IPS-NIHi7 (cell line): ENCODE results near the gene SZRD1.

Experiments used
- DNase-seq: peaks from one replicate; pipeline ENCODE4 v3.0.0; 2012; ENCODE audit warnings: mixed read lengths; ENCODE audit errors: extremely low spot score

SZRD1 gene

DNA sequence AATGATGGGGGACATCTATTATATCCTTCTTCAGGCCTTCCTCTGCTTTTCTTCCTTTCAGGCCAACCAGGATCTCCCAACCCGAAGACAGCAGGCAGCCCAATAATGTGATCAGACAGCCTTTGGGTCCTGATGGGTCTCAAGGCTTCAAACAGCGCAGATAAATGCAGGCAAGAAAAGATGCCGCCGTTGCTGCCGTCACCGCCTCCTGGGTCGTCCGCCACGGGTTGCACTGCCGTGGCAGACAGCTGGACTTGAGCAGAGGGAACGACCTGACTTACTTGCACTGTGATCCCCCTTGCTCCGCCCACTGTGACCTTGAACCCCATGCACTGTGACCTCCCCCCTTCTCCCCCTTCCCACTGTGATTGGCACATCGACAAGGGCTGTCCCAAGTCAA lies 27.9 kb downstream of the SZRD1 start:
- DNase-seq: no peak

DNA sequence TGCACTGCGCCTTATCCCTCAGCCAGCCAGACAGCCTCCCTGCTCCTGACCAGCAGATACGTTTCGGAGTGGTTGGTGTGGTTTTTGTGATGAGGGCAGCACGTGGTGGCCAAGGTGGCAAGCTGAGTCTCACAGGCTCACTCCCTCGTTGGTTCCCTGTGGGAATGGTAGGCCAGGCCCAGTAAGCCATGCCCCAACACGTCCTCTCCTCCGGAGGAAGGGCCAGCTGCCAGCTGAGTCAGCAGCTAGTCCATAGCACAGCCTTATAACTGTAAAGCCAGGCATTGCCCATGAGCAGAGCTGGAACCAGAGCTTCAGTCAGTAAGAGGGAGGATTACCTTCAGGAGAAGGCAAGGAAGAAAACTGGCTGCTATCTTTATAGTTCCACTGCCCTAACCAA lies 29.5 kb downstream of the SZRD1 start:
- DNase-seq: no peak

DNA sequence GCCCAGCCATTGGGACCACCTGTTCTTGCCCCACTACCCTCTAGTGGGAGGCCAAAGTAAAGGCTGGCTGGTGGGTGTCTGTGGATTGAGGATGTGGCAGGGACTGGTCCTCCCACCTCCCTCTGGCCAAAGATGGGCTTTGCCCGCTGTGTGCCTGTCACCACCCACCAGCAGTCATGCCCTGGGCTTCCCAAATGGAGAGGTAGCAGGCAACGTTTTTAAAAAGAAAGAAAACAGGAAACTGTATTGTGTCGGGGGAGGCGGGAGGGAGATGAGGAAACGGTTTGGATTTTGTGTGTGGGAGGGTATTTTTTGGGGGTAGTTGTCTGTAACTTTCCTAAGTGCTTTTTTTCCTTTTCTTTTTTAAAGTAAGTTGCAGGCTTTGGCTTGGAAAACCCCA lies 30.1 kb downstream of the SZRD1 start:
- no peak for DNase-seq

DNA sequence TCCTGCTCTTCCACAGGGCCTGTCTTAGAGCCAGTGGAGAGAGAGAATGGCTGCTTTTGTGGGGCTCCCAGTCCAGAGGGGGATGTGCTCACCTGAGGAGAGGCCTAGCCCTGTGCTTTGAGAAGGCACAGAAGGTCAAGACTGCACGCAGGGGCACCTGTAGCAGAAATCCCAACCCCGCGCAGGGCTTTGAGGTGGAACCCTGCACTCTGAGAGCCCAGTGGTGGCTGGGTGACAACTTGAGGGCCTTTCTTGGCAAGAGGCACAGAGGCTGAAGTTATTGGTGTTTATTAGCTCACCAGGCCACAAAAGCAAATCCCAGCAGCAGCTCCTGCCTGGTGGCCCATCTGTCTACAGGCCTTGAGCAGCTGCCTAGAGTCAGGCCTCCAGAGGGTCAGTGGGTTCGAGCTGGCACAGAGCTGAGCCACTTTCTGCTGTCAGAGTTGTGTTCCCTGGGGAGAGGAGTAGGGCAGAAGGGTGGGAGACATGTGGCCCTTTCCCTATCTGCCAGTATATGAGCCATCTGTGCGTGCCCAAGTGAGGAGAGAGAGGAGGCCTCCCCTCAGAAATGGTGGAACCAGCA lies 31.4 kb downstream of the SZRD1 start:
- DNase-seq: no peak

DNA sequence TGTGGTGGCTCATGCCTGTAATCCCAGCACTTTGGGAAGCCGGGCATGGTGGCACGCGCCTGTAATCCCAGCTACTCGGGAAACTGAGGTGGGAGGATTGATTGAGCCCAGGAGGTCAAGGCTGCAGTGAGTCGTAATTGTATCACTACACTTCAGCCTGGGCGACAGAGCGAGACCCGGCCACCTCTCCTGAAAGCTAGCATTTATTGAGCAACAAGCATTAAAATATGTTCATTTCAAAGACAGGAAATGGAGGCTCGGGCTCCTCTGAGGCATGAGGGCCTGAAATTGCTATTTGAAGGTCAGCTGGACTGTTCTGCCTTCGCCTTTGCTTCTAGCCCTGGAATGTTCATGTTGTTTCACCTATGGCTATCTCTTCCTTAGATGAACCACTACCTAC lies 35.7 kb downstream of the SZRD1 start:
- DNase-seq: no peak

DNA sequence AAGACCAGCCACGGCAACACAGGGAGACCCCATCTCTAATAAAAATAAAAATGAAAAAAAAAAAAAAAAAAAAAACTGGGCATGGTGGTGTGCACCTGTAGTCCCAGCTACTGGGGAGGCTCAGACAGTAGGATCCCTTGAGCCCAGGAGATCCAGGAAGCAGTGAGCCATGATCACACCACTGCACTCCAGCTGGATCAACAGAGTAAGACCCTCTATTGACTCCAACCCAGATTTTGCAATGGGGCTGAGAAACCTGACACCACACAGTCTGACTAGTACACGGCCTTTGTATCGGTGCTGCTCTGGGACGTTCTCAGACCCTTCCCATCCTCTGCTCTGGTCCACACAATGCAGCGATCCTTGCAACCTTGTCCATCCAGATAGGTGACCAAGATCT lies 38.4 kb downstream of the SZRD1 start:
- no peak for DNase-seq

DNA sequence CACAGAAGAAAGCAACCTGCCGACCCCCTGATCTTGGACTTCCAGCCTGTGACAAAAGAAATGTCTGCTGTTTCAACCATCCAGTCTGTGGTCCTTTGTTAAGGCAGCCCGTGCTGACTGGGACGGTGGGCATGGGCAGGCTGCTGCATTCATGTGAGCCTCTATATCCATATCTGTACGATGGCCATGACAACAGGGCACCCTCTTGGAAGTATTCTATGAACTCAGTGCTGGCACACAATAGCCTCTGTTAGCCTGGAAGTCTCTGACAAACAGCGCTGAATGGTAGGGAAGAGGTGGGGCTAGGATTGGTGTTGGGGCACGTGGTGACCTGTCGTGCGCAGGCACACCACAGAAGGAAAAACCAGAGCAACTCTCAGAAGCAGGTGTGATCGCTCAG lies 39.8 kb downstream of the SZRD1 start:
- DNase-seq: no peak

DNA sequence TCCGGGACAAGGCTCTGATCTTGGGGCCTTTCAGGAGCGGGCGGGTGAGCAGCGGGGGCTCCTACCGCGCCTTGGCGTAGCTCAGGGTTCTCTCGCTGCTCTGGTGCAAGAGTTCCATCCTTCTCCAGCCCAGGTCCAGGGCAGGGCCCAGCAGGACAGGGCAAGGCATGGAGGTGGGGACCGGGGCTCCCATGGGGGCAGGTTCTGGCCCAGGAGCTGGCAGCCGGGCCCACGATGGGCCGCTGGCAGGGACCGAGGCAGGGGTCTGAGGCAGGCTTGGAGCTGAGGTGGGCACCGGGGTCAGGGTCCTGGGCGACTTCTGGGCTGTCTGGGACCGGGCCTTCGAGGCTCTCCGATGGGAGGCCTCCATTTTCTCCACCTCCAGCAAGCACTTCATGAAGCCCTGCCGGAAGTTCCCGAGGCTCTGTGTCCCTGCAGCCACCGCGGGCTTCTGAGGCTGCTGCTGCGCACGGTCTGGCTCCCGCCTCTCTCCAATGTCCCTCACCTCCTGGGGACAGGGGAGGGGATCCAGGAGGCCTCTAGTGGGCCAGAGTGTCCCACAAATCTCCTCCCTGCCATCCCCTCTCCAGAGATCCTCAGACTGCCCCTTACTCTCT lies 42.6 kb downstream of the SZRD1 start:
- DNase-seq: no peak

DNA sequence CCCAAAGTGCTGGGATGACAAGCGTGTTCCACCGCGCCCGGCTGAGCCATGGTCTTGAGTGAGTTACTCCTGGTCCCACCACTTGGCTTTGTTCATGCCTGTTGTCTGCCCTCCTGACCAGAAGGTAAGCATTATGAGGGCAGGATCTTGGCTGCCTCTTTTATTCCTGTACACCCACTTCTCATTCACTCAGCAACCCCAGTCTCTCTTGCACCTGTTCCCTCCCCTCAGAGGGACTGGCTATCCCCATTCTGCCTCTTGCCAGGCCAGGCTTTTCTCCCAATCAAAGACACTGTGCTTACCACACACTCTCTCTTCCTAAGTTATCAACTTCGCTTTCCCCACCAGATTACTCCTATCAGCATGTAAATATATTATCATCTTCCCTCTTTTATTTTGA lies 43.8 kb downstream of the SZRD1 start:
- DNase-seq: no peak

DNA sequence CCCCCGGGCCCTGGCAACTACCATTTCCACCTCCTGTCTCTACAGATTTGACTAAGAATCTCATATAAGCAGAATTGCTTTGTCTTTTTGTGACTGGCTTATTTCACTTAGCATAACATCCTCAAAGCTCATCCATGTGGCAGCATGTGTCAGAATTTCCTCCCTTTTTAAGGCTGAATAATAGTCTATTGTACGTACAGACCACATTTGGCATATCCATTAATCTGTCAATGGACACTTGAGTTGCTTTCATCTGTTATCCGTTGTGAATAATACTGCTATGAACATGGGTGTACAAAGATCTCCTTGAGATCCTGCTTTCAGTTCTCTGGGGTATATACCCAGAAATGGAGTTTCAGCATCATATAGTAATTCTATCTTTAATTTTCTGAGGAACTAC lies 46.1 kb downstream of the SZRD1 start:
- DNase-seq: no peak

DNA sequence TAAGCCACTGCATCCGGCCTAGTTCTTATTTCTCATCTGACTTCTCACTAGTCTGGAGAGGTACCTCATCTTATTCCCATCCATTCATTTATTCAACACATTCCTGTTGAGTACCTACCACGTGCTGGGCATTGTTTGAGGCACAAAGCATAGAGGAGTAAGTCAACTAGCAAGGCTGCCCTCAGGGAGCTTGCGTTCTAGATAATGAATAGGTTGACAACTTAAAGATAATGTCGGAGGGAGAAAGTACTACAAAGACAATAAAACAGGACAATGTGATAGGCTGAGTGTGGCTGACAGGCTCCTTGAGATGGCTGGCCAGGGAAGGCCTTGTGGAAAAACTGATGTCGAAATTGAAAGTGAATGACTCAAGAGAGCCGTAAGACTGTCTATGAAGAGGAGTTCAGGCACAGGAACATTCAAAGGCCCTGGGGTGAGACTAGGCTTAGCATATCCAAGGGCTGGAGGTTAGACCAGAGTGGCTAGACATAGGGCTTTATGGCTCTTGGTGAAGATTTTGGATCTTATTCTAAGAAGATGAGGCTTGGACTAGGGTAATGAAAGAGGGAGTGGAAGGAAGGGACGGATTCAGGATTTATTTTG lies 51.9 kb downstream of the SZRD1 start:
- no peak for DNase-seq

DNA sequence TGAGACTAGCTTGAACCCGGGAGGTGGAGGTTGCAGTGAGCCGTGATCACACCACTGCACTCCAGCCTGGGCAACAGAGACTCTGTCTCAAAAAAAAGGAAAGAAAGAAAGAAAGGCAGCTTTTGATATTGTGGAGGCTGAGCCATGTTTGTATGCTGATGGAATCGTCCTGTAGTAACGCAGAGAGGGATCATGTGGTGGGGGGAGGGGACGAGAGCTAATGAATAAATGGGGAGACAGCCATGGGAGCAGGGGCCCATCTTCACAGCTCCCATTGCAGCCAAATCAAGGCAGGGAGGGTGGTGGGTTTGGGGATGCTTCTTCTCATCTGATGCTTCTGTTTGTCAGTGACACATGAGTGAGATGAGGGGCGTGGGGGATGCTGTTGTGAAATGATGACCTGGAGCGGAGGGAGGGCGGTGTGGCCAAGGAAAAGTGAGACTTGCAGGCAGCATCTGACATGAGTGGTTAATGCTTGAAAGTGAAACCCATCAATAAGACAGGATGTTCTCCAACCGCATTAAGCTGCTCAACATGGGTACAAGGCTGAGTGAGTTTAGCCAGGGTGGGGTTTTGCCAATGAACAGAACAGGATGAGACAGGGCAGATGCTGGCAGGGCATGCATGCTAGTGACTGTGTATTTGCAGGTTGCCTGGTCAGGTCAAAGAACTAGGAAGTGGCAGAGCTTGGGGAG lies 53.5 kb downstream of the SZRD1 start:
- DNase-seq: no peak

DNA sequence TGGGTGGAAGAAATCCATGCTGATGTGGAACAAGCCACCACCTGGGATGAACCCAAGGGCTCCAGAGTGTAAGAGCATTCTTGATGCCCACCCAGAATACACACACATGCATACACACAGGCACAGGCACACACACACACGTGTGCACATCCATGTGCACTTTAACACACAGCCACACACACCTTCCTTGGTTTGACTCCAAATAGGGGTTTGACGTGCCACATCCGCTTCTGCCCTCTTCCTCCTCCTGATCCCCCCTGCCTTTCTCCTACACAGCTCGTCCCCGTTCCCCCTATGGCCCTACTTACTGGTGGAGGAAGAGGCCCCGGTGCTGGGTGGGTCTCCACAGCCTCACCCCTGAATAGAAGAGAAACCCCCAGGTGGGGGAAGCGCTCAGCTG lies 54.2 kb downstream of the SZRD1 start:
- DNase-seq: no peak

DNA sequence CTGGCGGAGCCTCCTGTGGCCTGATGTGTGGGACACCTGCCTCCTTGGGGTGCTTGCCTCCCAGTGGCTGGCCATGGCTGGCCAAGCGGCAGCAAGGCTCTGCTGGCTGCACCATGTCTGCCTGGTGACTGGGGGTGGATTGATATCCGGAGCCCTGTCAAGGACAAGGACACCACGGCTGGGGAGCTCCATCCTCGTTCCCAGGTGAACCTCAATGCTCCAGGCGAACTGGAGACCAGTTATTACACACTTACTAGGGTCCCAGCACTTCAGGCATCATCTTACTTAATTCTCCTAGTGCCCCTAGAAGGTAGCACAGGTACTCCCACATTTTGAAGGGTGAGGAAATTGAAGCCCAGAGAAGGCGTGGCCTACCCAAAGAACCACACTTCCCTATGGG lies 55.0 kb downstream of the SZRD1 start:
- no peak for DNase-seq

DNA sequence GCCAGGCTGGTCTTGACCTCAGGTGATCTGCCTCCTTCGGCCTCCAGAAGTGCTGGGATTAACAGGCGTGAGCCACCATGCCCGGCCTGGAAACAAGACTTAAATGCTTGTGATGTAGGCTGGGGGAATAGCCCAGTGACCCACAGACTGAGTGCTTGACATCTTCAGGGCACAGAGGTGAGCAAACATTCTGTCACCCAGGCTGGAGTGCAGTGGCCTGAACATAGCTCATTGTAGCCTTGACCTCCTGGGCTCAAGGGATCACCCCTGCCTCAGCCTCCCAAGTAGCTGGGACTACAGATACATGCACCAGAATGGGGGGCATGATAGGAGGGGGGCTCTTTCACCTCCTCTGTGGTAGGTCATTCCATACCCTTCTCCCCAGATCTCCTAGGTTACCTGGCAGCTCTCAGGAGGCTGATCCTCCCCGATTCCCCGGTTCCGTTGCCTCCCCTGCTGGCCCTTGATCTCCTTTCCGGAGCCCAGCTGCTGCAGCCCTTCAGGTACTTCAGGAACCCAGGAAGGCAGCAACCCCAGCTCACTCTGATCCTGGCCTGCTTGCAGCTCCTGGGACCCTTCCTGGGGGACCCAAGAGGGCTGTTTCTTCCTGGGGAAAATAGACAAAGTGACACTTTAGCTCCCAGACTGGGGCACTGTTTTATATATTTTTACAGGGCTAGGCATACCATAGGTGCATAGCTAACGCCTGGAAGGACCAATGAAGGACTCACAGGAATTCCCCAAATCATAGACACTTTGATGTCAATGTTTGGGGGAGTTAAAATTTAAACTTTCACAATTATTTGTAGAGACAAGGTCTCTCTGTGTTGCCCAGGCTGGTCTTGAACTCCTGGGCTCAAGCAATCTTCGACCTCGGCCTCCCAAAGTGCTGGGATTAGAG lies 58.3 kb downstream of the SZRD1 start:
- DNase-seq: no peak

DNA sequence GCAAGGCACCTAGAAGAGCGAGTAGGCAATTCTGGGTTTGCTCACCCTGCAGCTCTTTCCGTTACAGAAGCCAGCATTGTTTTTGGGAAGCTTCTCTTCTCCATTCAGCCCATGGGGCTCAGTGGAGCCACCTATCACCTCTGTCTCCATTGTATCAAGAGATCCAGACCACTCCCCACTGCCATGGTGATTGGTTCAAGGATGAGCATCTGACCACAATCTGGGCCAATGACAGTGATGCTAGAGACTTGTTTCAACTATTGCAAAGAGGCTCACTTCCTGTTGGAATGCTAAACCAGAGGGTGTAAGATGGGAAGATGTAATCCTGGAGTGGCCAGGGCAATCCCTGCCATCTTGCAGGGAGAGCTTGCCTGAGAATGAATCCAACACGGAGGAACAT lies 63.6 kb downstream of the SZRD1 start:
- peak; percentile 61 for DNase-seq

DNA sequence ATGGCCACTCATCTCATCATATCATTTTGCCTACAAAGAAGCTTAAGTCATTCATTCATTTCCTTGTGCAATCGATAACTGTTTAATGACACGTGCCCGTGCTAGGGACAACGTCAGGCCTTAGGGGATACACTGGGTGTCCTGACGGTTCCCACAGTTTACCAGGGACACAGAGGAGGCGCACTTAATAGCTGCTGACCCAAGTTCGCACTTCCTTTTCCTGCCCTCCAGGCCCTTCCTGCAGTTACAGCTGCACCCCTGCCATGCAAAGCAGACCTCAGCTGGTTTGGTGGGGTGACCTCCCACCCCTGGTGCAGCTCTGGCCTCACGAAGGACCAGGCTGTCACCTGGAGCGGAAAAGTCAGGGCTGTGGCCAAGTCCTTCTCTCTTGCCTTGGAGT lies 66.0 kb downstream of the SZRD1 start:
- DNase-seq: no peak

DNA sequence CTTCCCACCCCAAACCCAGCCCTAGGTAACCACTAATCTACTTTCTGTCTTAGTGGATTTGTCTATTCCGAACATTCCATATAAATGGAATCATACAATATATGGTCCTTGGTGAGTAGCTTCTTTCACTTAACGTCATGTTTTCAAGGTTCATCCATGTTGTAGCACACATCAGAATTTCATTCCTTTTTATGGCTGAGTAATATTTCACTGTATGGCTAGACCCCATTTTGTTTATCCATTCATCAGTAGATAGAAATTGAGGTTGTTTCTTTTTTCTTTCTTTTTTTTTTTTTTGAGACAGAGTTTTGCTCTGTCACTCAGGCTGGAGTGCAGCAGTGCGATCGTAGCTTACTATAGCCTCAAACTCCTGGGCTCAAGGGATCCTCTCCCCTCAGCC lies 67.0 kb downstream of the SZRD1 start:
- DNase-seq: no peak

DNA sequence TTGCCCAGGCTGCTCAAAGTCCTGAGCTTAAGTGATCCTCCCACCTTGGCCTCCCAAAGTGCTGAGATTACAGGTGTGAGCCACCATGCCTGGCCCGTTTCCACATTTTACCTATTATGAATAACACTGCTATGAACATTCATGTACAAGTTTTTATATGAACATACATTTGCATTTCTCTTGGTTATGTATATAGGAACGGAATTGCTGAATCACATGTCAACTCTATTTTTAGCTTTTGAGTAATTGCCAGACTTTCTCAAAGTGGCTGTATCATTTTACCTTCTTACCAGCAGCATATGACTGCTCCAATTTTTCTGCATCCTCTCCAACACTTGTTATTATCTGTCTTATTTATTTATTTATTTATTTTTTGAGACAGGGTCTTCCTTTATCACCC lies 67.5 kb downstream of the SZRD1 start:
- DNase-seq: no peak

DNA sequence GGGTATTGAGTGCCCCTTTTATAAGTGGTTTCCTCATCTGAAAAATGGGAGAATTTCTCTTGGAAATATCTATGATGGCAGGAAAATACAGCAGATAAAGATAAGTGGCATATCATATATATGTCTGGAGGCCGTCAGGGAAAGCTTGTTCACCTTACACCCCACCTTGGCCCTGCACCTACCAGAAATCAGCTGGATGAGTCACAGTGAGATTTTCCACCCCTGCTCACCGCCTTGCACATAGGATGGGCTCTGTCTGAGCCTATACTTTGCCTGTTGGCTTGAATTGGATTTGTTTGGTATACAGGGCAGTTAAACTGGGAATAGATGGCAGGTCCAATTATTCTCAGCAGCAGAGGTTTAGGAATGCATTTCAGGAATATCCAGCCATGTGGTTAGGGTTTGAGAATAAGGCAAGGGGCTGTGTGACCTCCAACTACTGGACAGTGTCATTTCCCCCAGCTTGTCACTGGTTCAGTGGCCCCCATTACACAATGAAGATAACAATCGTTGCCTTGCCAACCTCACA lies 70.0 kb downstream of the SZRD1 start, which contains the start of gene SPATA21:
TSS of gene SPATA21 (minus strand) at position 479 of the 529 bp plus-strand sequence. CDS start 6,053 bp downstream, outside the sequence.
- DNase-seq: no peak

DNA sequence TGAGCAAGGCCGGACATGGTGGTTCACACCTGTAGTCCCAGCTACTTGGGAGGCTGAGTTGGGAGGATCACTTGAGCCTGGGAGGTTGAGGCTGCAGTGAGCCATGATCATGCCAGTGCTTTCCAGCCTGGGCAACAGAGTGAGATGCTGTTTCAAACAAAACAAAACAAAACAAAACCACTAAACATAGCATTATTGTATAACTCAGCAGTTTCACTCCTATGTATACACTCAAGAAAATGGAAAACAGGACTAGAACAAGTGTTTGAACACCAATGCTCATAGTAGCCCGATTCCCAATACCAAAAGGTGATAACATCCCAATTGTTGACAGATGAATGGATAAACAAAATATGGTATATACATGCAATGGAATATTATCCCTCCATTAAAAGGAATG lies 71.5 kb downstream of the SZRD1 start:
- DNase-seq: no peak

DNA sequence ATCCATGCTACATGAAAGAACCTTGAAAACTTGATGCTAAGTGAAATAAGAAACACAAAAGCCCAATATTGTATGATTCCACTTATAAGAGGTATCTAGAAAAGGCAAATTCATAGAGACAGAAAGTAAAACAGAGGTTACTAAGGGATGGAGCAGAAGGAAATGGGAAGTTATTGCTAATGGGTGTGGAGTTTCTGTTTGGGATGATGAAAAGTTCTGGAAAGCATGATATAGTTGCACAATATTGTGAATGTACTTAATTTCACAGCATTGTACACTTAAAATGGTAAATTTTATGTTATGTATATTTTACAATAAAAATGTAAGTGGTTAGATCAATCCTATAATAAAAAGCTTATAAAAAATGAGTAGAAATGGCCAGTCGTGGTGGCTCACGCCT lies 71.9 kb downstream of the SZRD1 start:
- no peak for DNase-seq
